HAP-1 (cell line): ENCODE results near the gene BARX2.

Experiments
- DNase-seq, 2 experiments: peaks; one replicate each; pipeline ENCODE4 v3.0.0-alpha.2; 2016 to 2020; ENCODE audit warnings: low spot score in 2 of 2
- H3K27me3 ChIP-seq: fragments of 250-450 bp; sonication (Bioruptor Pico); 2 replicates; pipeline ENCODE4 v1.5.1; 2020; ENCODE audit warnings: low read depth, mild to moderate bottlenecking, moderate library complexity
- H3K36me3 ChIP-seq: fragments of 250-450 bp; sonication (Bioruptor Pico); replicated peaks from 2 replicates; pipeline ENCODE4 v1.5.1; 2020; ENCODE audit warnings: mild to moderate bottlenecking
- H3K4me1 ChIP-seq: fragments of 250-450 bp; sonication (Bioruptor Pico); 2 replicates; pipeline ENCODE4 v1.5.1; 2020; ENCODE audit warnings: mild to moderate bottlenecking
- H3K4me3 ChIP-seq: fragments of 250-450 bp; sonication (Bioruptor Pico); 2 replicates; pipeline ENCODE4 v1.5.1; 2020; ENCODE audit warnings: mild to moderate bottlenecking, moderate library complexity
- H3K9me3 ChIP-seq: fragments of 250-450 bp; sonication (Bioruptor Pico); 2 replicates; pipeline ENCODE4 v1.5.1; 2020; ENCODE audit warnings: mild to moderate bottlenecking, moderate library complexity
- in situ Hi-C: fragments of 300-500 bp; cut with MboI; formaldehyde crosslinking; loops from 3 replicates; pipeline ENCODE4 v1.14.3; 2020; ENCODE audit warnings: low sequenced_read_pairs, inconsistent platforms, mixed read lengths

The BARX2 gene

GRCh38 chr11:129493746-129494145 is 118.1 kb downstream of the BARX2 start:
- no peaks in the 10 kb centered on the region; the same call in 1 of the 2 replicates for H3K9me3 ChIP-seq
- in situ Hi-C loops, result no loop called here
- H3K36me3 ChIP-seq, result no peaks in the 10 kb centered on the region

More at GRCh38 chr11:129493746-129494145, 118.1 kb downstream of the BARX2 start:
- Histone ChIP-seq H3K4me3 (no peak overlapping the region), H3K4me1 (no peaks in the 10 kb centered on the region), H3K27me3 (no peaks in the 10 kb centered on the region)
- DNase-seq, result no peak
